CD4-positive, alpha-beta T cell treated with Interleukin-15 for 1 hour (primary cell): ENCODE results near the gene BAX.
"Not testable (repeated sequence)": the region's sequence is repeated elsewhere in the genome, so short reads cannot be mapped to it uniquely, and the experiment has no call there.

Experiments
- DNase-seq: peaks from one replicate; pipeline ENCODE4 v3.0.0-alpha.2; 2020

BAX gene

DNA sequence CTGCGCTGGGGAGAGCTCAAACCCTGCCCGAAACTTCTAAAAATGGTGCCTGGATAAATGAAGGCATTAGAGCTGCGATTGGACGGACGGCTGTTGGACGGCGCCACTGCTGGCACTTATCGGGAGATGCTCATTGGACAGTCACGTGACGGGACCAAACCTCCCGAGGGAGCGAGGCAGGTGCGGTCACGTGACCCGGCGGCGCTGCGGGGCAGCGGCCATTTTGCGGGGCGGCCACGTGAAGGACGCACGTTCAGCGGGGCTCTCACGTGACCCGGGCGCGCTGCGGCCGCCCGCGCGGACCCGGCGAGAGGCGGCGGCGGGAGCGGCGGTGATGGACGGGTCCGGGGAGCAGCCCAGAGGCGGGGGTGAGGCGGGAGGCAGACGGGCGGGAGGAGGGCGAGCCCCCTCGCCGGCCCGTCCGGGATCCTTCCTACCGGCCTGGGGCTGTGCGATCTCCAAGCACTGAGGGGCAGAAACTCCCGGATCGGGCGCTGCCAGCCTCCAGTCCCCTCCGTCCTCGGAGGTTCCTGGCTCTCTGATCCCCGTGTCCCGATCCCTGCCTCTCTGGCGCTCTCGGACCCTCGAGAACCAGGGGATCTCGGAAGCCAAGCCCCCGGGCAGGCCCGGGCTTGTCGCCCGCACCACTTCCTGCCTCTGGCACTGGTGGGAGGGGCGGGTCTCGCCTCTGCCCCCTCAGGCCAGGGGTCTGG is at the start of gene BAX:
BAX (plus strand) TSS at position 281 of the 713 bp plus-strand sequence; CDS start at position 335, 54 bp downstream.
- DNase-seq: peak; percentile 88

DNA sequence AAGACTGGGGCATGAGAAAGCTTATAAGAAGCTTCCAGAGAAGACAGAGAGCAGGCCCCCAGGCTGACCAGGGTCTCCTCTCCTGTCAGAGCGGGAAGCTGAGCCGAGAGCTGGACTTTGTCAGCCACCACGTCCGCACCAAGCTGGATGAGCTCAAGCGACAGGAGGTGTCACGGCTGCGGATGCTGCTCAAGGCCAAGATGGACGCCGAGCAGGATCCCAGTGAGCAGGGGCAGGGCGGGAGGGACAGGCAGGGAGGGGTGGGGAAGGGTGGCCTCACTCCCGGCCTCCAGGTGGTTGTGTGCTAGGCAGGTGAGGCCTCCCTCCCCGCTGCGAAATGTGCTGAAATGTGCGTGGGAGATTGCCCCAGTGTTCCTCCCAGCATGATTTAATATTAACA is 49.0 kb upstream of the BAX start:
- DNase-seq: no peak

GRCh38 chr19:48906324-48906723 is 48.4 kb upstream of the BAX start:
- DNase-seq: no peak

DNA sequence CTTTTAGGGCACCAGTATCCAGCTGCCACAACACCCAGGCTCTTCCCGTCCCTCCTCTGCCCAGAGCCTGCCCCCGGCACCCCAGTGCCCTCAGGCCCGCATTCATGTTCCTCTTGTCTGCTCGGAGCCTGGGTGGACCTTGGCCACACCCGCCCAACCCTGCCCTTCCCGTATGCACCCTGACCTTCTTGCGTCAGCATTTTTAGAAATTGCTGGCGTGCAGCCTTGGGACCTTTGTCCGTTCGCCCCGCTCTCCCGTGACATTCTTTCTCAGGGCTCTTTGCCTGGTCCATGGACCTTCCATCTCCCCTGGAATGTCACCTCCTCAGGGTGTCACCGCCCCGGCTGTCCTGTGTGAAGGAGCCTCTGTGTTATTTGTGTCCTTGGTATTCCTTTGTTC is 47.0 kb upstream of the BAX start:
- DNase-seq: peak; percentile 35

DNA sequence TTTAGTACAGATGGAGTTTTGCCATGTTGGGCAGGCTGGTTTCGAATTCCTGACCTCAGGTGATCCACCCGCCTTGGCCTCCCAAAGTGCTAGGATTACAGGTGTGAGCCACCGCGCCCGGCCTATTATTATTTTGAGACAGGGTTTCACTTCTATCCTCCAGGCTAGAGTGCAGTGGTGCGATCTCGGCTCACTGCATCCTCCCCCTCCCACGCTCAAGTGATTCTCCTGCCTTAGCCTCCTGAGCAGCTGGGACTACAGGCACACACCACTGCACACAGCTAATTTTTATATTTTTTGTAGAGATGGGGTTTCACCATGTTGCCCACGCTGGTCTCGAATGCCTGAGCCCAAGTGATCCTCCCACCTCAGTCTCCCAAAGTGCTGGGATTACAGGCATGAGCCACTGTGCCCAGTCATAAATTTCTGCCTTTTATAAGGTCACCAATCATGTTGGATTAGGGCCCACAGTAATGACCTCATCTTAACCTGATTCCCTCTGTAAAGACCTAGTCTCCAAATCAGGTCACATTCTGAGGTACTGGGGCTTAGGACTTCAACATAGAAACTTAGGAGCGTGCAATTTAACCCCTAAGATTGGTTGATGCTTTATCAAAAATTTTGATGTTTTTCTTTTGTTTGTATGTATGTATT is 45.1 kb upstream of the BAX start:
- DNase-seq: not testable (repeated sequence)

DNA sequence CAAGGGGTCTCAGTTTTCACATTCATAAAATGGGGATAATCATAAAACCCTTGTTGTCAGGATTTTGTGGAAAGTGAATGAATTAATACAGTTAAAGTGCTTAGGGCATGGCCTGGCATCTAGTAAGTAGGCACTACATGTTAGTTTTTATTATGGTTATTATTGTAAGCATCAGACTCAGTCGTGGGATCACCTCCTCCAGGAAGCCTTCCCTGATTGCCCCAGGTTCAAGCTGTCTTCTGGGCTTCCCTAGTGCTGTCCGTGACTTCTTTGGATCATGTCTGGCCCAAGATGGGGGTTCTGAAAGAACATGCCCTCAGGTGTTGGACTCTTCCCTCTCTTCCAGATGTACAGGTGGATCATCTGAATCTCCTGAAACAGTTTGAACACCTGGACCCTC is 43.9 kb upstream of the BAX start:
- no peak for DNase-seq

DNA sequence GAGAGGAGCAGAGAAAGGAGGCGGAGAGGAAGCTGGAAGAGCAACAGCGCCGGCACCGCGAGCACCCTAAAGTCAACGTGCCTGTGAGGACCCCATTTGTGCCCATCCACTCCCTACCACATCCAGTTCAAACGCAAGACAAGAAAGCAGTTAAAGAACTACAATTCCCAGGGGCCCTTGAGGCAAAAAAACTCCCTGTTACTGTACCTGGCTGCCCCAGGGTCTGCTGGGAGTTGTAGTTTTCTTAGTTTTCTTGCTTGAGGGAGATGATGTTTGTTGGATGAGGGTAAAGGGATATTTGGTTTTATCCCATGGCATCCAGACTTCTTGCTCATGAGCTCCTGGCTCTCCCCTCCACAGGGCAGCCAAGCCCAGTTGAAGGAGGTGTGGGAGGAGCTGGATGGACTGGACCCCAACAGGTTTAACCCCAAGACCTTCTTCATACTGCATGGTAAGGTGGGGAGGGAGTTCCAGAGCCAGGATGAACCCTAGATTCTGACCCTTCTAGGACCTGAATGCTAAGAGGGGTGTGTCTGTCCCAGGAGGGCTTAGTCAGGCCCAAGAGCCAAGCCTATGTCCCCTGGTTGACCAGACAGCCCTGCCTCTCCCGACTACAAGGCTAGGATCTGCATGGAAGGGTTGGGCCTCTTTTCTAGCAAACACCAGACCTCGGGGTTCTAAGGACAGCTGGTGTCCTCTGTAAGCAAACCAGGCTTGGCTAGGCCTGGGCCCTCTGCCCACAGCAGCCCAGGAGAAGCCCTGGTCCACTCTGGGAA is 41.4 kb upstream of the BAX start:
- no peak for DNase-seq

DNA sequence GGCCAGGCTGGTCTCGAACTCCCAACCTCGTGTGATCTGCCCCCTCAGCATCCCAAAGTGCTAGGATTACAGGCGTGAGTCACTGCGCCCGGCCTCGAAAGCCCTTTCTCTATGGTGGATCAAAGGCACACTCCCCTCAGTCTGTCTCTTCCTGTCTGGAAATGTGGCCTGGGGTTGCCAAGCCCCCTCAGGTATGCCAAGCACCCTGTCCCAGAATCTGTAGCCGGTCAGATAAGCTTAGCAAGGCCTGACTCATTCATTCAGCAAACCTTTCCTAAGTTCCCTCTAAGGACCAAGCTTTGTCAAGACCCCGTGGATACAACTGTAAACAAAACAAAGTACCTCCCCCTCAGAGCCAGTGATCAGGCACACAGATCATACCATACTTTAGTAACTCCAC is 40.5 kb upstream of the BAX start:
- no peak for DNase-seq

- no peak for DNase-seq
Observed at GRCh38 chr19:48915757-48916156, 38.9 kb upstream of the BAX start.

DNA sequence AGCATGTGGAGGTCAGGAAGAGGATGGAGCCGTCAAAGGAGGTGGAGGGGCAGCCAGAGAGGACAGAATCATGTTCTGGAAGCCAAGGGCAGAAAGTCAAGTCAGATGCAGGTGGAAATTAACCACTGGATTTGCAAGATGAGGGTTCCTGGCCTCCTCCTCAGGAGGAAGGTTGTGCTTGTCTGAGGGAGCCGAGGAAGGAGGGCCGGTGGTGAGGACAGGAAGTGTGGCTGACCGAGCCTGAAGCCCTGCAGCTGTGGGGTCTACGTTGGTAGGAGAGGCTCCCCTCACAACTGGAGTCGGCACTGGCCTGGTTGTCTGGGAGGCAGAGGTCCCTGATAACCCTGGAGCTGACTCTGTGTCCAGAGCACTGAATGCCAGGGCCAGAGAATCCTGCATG is 36.6 kb upstream of the BAX start:
- DNase-seq: no peak

- DNase-seq: no peak
Observed at GRCh38 chr19:48918801-48919247, 35.9 kb upstream of the BAX start.

GRCh38 chr19:48919271-48919670 is 35.4 kb upstream of the BAX start:
- not testable (repeated sequence) for DNase-seq

DNA sequence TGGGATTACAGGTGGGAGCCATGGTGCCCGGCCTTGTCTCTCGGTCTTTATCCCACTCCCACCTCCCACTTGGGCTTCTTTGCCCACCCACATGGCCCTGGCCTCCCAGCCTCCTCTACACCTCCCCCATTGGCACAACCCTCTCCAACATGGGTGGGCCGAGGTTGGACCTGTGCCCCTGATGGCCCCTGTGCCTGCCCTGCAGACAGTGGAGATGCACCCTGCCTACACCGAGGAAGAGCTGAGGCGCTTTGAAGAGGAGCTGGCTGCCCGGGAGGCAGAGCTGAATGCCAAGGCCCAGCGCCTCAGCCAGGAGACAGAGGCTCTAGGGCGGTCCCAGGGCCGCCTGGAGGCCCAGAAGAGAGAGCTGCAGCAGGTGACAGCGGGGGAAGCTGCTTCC is 33.7 kb upstream of the BAX start:
- no peak for DNase-seq

DNA sequence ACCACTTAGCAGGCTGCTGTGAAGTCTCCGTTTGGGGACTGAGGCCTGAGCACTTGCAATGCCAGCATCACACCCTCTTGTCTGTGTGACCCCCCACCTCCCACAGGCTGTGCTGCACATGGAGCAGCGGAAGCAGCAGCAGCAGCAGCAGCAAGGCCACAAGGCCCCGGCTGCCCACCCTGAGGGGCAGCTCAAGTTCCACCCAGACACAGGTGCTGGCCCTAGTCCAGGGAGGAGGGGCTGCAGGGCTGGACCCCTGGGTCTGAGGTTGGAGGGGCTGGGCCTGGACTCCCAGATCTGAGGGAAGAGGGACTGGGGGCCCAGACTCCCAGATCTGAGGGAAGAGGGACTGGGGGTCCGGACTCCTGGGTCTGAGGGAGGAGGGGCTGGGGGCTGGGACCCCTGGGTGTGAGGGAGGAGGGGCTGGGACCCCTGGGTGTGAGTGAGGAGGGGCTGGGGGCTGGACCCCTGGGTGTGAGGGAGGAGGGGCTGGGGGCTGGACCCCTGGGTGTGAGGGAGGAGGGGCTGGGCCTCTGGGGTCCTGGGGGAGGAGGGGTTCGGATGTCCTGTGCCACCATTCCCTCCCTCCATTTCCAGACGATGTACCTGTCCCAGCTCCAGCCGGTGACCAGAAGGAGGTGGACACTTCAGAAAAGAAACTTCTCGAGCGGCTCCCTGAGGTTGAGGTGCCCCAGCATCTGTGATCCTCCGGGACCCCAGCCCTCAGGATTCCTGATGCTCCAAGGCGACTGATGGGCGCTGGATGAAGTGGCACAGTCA is 32.8 kb upstream of the BAX start:
- DNase-seq: no peak

- DNase-seq: no peak
Observed at GRCh38 chr19:48922548-48923490, 31.9 kb upstream of the BAX start.

DNA sequence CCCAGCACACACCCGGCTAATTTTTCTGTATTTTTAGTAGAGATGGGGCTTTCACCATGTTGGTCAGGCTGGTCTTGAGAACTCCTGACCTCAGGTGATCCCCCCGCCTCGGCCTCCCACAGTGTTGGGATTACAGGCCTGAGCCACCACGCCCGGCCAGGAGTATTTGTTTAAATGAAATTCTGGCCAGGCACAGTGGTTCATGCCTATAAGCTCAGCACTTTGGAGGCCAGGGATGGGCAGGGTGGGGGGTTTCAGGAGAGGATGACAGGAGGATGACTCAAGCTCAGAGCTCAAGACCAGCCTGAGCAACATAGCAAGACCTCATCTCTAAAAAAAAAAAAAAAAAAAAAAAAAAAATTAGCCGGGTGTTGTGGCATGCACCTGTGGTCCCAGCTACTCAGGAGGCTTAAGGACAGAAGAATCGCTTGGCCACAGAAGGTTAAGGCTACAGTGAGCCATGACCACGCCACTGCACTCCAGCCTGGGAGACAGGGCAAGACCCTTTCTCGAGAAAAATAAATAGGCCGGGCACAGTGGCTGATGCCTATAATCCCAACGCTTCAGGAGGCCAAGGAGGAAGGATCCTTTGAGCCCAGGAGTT is 29.3 kb upstream of the BAX start:
- no peak for DNase-seq

GRCh38 chr19:48925890-48926289 is 28.8 kb upstream of the BAX start:
- DNase-seq: not testable (repeated sequence)

- no peak for DNase-seq
Observed at GRCh38 chr19:48926909-48927308, 27.8 kb upstream of the BAX start.

GRCh38 chr19:48927692-48928091 is 27.0 kb upstream of the BAX start:
- DNase-seq: not testable (repeated sequence)

DNA sequence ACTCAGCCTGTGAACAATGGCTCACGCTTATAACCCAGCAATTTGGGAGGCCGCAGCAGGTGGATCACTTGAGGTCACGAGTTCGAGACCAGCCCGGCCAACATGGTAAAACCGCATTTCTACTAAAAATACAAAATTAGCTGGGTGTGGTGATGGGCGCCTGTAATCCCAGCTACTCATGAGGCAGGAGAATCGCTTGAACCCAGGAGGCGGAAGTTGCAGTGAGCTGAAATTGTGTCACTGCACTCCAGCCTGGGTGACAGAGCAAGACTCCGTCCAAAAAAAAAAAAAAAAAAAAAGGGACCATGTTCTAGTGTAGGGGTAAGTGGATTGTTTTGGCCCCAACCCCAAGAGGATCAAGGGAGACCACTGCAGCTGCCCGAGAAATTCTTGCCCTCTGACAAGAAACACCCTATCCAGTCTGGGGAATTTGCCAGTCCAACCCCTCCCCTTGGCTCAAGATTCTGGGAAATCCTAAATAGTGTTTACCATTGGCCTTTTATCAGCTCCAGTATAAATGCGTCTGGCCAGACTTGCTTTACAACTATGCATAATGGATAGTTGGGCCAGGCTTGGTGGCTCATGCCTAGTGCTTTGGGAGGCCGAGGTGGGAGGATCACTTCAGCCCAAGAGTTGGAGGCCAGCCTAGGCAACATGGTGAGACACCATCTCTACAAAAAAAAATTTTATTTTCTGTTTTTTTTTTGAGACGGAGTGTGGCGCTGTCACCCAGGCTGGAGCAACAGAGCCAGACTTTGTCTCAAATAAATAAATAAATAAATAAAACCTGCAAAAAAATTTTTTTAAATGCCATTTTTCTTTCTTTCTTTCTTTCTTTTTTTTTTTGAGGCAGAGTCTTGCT is 26.3 kb upstream of the BAX start:
- no peak for DNase-seq
